NCI-H146 (cell line): ENCODE measurements around the gene RPE65.
A peak's percentile ranks its signal among the peaks of the same experiment; 100 is the strongest.
"Not testable (repeated sequence)": the region's sequence is repeated elsewhere in the genome, so short reads cannot be mapped to it uniquely, and the experiment has no call there.

Experiments
- DNase-seq: peaks from one replicate; lab custom pipeline; 2025; lab: John Stamatoyannopoulos, UW

Gene RPE65

DNA sequence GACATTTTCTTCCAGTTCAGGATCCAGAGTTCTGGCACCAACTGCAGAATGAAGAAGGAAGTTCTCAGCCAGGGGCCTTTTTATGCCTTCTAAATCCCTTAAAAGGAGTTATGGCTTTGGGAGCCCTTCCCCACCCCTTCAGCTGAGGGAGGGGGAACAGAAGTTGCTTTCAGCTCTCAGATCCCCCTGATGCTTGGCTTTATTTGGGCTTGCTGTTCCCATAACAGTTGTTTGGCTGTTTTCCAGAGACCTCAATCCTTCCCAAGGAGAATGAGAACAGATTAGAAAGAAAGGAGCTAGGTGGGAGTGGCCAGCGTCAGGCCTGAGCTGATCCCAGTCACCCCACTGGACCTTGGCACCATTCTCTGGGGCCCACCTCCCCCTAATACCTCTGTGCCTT is at the start of gene RPE65:
TSS of gene RPE65 (minus strand) at position 54 of the 400 bp plus-strand sequence. CDS start at position 5, 49 bp downstream.
- no peak for DNase-seq

DNA sequence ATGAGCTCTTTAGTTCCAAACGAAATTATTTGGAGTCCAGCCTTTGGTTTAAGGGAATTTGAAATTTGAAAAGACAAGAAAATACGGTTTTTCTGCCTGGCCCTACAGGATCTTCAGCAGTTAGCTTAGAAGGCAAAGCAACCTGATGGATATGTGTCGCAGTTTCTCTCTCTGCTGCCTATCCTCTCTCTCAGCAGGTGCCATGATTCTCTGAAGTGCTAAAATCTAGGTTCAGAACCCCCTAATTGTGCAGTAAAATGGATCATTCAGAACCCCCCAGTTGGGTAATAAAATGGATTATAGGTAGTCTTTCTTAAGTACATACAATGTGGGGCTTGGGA is 47.6 kb upstream of the RPE65 start:
- DNase-seq: no peak

DNA sequence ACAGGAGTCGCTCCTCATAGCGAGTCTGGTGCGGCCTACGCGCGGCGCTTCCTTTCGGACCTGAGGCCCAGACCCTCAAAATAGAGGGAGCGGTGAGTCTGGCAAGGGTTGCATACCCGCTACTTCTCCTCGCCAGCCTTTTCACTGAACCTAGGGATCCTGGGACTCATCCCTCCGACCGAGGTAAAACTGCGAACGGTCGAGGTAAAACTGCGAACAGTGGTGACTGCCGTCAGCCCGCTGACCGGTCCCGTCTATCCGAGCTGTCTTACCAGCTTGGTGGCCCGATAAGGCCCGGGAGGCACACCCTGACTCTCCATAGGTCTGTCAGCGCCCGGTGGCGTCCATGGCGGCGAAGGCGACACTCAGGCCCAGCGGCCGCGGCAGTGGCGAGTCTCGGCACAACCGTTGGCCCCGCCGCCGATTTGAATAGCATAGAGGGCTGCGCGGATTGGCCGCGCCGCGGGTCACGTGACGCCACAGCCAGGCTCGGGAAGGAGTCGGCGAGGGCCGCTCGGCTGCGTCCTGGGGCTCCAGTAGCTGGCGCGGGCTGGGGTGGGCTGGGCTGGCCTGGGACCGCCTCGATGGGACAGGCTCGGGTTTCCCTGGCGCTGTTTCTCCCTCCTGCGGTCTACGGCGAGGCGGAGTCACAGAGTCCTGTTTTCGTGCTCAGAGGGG is 47.1 kb upstream of the RPE65 start, which contains the start of gene DEPDC1:
TSS of gene DEPDC1 (minus strand) at position 403 of the 678 bp plus-strand sequence. CDS start at position 320, 83 bp downstream.
- DNase-seq: peak; percentile 94

DNA sequence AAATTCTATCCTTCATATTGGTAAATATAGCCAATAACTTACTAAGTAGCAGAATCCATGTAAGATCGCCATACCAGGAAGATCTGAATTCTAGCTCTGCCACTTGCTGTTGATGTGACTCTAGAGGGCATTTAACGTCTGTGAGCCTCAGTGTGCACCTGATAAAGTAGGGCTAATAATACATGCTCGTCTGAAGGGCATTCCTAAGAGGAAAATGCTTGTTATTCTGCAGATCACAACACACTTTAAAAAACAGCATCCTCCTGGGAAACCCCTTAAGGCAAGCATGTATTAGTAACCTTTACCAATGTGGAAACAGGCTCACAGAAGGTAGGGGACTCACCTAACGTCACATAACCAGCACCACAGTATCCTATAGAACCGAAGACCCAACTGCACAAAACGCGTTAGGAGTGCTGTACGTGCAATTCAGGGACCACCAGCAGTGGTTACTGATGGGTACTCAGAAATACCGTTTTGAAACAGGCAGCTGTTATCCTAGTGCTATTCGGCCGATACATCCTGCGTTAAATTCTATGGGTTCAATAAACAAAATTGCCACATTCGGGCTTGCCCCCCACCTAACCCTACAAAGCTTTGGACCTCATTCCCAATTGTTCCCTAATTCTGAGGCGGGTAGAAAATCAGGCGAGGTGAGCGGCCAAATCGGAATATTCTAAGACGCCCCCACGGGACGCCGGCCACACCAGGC is 46.4 kb upstream of the RPE65 start:
- DNase-seq: no peak

DNA sequence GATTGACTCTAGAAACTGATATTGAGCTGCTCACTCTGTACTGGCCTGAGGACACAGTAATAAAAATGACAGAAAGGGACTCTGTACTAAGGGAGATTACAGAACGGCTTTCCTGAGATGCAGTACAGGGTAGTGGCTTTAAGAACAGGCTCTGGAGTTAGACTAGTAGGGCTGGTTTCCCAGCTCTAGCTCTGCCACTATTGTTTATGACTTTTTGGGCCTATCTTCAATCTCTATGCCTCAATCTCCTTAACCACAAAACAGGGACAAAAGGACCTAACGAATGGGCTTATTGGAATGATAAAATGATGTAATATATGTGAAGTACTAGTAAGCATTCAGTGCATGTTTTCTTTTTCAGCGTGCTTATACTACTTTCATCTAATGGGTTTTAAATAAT is 45.8 kb upstream of the RPE65 start:
- DNase-seq: no peak

DNA sequence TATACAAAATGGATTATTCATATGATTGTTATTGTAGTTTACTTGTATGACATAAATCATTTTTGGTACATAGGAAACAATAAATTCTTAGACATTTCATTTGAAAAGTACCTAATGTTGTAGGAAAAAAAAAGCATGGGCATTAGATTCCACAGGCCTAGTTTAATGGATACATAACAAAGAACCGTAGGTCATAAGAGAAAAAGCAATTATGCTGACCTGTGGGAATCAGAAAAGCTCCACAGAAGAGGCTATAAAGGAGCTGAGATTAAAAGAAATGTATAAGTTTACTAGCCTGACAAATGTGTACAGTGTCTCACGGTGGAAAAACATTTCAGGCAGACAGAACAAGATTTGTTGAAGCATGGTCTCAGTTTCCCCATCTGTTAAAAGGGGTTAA is 43.4 kb upstream of the RPE65 start:
- no peak for DNase-seq

DNA sequence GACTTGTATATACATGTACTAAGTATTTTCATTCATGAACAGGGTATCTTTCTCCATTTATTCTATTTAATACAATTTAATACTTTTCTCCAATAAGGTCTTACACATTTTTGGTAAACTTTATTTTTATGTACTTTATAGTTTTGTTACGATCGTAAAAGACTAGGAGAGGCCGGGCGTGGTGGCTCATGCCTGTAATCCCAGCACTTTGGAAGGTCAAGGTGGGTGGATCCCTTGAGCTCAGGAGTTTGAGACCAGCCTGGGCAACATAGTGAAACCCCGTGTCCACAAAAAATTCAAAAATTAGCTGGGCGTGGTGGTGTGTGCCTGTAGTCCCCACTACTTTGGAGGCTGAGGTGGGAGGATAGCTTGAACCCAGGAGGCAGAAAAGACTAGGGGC is 42.5 kb upstream of the RPE65 start:
- DNase-seq: not testable (repeated sequence)

DNA sequence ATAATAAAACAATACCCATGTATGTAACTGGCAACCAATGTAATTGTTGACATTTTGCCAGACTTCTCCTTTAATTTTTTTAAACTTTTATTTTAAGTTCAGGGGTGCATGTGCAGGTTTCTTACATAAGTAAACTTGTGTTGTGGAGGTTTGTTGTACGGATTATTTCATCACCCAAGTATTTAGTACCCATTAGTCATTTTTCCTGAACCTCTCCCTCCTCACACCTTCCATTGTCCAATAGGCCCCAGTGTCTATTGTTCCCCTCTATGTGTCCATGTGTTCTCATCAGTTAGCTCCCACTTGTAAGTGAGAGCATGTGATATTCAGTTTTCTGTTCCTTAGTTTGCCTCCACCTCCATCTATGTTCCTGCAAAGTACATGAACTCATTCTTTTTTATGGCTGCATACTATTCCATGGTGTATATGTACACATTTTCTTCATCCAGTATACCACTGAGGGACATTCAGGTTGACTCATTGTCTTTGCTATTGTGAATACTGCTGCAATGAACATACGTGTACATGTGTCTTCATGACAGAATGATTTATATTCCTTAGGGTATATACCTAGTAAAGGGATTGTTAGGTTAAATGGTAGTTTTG is 40.4 kb upstream of the RPE65 start:
- DNase-seq: no peak

DNA sequence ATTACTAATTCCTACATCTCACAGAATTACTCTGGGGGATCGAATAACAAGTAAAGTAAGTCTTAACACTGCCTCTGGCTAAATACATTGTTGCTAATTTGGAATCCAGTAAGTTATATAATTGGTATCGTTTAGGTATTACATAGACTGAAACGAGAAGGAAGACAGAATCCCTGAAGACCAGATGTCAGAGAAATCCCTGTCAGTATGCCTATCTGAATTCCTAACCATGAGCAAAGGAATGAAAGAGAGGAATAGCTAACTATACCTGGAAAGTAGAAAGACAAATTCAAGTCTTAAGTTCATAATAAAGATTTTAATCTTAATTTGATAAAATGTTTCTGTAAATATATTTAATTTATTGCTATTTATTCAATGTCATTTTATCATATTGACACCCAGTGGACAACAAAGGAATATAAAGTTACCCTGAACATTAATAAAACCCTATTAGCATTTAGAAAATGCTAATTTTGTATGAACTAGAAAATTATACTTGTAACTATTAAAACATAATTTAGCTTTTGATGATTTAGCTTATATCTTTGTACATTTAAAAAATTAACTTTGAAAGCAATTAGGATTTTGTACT is 35.8 kb upstream of the RPE65 start:
- DNase-seq: no peak

DNA sequence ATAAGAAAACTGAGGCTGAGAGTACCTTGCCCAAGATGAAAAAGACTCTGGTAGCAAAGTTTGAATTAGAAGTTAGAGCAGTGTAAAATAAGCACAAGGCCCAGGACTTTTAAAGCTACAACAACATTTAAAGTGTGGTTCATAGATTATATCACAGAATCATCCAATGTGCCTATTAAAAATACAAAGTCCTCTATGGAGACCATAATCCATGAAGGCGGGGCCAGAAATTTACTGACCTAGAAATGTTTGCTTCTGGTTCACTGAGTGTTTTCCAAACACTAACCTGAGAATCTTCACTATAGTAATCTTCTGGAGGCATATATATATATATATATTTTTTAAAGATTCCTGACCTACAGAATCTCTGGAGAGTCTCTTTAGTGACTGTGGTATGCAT is 34.9 kb upstream of the RPE65 start:
- DNase-seq: no peak

DNA sequence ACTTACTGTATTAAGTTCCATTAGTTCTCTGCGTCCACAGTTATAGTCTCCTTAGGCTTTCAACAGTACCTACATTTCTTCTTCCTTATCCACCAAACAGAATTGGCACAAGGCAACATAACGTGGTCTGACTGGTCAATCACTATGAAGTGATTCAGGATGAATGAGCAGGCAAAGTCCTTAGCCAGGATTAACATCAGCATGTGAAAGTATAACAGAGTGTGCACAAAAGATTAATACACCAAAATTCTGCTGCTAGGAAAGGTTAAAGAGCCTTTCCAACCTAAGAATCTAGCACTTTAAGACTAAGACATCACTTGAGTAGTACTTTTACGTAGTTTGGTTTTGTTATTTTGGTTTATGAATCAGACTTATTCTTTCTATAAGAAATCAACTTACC is 31.3 kb upstream of the RPE65 start:
- no peak for DNase-seq

DNA sequence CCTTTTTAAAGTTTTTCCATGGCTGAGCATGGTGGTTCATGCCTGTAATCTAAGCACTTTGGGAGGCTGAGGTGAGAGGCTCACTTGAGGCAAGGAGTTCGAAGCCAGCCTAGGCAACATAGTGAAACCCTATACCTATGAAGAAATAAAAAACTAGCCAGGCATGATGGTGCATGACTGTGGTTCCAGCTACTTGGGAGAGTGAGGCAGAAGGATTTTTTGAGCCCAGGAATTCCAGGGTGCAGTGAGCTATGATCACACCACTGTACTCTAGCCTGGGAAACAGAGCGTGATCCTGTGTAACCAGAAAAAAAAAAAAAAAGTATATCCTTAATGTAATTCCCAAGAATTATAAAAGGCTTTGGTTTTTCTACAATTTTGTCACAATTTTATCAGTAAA is 29.7 kb upstream of the RPE65 start:
- DNase-seq: no peak

DNA sequence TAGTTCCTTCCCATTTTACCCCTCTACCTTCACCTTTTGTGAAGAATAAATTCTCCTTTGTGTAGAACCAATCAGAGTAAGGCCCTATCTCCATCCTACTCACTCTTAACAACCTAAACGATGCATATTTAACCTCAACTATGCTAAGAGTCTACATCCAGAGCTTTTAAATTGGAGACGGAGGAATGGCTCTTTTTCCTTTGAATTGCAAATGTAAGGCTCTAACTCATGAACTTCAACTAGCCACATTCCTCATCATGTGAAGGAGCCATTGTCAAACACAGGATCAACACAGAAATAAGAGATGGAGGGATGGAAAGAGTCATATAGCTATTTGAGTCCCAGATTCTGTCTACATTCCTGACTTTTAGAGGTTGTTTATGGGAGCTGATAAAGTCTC is 28.9 kb upstream of the RPE65 start:
- DNase-seq: no peak

DNA sequence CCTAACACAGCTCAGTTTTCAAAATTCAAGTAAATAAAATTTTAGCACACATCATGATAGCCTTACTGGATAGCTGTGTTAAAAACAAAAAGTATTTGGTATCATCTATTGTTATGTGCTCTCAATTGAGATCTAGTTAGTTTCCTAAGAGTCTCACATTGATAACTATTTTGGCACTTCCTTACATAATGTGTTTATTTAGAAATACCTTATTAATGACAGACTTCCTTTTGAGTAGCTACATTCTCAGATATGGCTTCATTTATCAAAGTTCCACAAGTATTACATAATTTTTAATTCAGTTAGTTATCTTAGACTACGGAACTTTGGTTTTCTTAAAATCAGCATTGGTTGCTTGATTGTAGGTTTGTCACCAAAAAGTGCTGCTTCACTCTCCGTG is 26.9 kb upstream of the RPE65 start:
- not testable (repeated sequence) for DNase-seq

DNA sequence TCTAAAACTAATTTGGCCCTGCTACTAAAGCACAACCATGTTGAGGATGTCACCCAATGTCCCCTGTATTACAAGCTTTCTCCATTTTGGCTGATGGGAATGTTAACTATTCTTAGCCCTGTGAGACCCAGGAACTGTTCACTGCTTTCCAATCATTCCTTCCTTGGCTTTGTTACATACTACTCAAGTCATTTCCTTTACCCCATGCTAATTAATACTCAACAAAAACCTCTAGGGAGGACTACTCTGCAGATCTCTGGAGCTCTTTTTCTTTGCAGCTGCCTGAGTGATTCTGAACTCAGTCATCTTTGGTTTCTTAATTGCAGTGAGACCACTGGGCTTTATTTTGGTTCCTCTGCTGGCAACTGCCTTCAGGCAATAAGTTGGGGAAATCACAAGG is 23.3 kb upstream of the RPE65 start:
- DNase-seq: no peak

DNA sequence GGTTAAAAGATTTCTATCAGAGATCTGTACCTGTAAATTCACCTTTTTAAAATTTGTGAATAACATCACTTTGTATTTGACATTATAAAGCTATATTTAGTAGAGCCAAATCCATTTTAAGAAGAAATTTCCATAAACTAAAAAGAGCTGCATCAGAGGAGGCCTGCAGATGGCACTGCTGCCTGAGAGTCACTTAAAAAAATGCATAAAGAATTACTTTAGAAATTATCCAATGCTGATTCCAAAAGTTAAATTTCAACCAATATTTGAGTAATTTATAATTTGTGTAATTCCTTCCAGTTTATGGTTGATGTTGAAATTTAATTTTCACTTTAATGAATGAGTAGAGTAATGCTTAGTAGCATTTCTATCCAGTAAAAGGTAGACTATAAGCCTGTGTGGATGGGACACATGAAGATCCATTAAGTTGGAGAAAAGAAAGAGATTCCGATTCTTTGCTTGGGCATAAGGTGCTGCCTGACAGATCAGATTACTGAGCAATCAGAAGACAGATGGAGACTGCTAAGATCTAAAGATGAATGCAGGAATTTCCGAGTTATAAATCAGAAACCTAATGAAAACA is 20.7 kb upstream of the RPE65 start:
- DNase-seq: no peak

DNA sequence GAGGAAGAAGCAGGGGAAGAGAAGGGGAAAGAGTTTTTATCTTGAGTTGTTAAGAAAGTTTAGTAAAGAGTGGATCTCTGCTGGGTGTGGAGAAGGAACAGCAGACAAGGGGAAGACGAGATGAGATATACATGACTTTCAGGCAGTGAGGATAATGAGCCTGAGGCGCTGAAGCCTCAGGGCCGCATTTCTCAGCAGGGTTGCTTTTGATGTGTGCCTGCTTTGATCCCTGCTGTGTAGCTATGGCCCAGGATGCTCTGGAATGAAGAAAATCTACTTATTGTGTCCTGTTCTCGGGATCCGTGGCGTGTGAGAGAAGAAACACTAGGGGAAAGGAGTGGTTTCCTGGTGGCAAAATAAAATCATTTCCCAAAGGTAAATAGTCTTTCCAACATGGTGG is 15.1 kb upstream of the RPE65 start:
- DNase-seq: no peak

DNA sequence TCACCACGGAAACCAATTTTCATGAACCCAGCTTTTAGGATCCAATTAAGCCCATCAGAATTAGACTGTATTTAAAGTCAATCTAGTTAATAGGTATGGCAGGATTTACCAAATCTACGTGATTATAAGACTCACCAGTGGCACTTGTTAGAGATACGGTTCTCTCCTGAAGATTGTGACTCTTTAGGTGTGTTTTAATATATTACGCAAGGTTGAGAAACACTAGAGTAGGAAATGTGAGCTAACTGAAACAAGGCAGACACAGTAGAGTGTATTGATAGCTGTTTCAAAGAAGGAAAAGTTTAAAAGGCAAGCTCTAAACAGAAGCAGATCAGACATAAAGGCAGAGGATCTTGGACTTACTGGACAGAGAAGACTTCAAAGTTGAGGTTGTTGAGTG is 11.2 kb upstream of the RPE65 start:
- DNase-seq: no peak

DNA sequence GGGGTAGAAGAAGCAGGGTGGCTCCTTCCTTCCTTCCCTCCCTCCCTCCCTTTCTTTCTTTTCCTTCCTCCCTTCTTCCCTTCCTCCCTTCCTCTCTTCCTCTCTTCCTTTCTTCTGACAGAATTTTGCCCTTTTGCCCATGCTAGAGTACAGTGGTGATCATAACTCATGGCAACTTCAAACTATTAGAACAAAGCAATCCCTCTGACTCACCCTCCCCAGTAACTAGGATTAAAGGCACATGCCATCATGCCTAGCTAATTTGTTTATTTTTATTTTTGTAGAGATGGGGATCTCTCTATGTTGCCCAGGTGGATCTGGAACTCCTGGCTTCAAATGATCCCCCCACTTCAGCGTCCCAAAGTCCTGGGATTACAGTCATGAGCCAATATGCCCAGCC is 10.0 kb upstream of the RPE65 start:
- DNase-seq: no peak

DNA sequence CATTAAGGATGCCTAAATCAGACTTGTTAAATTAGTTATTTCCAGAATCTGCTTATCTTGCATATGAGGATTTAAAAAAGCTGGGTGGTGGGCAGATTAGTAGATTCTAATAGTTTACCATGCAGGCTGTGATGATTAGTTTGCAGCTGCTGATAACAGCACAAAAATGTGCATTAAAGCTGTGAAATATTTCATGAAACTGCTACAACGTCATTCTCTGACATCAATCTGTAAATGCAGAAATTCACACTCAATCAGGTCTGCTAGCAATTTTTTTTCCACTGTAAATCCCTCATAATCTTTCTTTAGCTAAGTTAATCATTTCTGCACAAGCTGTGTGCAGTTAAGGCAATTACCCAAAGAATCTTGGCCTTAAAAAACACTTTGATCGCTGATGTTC is 9.3 kb upstream of the RPE65 start:
- no peak for DNase-seq

DNA sequence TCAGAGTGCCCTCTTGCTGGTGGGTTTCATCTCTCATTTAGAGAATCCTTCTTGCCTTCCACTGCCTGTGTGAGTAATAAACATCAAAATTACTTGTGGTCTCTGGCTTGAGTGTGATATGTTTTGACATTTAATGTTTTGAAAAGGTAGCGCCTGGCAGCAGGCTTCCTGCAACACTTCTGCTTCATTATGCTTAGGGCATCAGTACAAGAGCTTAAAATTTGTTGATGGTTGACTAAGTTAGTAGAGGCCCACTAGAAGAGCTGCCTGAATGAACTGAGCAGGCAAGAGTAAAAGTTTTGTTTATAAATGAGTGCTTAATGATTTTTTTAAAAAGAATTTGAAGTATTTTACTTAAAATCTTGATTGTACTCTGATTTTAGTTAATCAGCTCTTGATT is 6.4 kb upstream of the RPE65 start:
- DNase-seq: no peak

DNA sequence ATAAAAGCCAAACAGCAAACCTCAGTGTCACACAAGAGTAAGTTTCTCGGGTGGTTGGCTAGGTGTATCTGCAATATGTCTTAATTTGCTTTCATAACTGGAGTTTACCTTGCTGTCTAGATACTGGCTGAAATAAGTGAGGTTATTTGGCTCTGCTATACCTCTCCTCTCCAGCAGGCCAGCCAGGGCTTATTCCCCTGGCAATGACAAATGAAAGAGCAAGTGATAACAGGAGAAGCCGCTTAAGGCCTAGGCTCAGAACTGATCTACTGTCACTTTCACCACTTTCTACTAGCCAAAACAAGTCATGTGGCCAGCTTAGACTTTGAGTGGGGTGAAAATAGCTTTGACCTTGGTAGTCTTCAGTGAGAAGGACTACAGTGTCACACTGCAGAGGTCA is 4.8 kb upstream of the RPE65 start:
- no peak for DNase-seq
